ENCODE results near the gene C5orf63. TPM values are rescaled to one million over a fixed set of nuclear protein-coding genes. Genes with fewer than 3 reads are reported as not detected.

Gene C5orf63
- total and polyA plus RNA-seq, 9 of the 15 experiments (the other 6 are each of a cell fraction or from before 2014, with no cell fraction given): 1.8 to 24.6 (median 6.2) TPM

DNA sequence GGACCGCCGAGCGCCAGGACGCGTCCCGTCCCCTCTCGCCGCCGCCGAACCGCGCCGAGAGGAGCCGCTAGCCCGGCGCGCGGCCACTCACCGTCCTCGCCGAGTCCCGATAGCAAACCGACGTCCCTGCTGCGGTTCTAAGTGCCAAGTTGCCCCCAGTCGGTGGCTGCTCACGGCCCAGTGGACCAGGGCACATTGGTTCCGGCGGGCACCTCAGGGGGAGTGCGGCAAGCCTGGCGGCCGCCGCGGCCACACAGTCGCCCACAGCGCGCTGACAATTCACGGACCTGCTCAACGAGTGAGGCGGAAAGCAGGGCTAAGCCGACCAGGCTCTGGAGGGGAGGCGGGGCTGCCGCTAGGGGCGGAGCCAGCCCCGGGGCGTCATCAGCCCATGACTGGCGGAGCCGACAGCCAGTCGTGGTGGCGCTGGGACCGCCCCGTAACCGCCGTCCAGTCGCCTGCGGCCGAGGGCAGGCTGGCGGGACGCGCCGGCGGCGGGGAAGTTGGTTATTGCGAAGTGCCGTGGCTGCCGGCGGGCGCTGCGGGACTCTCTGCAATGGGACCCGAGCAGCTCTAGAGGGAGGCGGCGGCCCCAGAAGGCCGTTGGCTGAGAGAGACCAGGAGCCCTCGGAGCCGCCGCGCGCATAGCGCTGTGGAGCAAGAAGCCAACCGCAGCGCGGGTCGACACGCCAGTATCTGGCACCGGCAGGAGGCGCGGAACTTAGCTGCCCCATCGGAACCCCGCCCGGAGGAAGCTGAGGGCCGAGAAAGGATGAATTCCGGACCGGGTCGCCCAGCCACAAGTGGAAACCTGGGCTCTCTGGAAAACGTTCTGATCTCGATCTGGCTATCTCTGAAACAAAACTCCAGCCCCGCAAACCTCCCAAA lies 42.8 kb downstream of the C5orf63 start, which contains the start of gene MARCHF3 (continued):
- TF ChIP-seq ATF4 (CRISPR knock-in tag; IDR thresholded peaks at IDR 0.05): no peak
- TF ChIP-seq POLR2AphosphoS2 (IDR thresholded peaks at IDR 0.05; ENCODE audit: low read length): peak; percentile 83; the same call in 1 of the 2 replicates
- TF ChIP-seq, protein P1, sequence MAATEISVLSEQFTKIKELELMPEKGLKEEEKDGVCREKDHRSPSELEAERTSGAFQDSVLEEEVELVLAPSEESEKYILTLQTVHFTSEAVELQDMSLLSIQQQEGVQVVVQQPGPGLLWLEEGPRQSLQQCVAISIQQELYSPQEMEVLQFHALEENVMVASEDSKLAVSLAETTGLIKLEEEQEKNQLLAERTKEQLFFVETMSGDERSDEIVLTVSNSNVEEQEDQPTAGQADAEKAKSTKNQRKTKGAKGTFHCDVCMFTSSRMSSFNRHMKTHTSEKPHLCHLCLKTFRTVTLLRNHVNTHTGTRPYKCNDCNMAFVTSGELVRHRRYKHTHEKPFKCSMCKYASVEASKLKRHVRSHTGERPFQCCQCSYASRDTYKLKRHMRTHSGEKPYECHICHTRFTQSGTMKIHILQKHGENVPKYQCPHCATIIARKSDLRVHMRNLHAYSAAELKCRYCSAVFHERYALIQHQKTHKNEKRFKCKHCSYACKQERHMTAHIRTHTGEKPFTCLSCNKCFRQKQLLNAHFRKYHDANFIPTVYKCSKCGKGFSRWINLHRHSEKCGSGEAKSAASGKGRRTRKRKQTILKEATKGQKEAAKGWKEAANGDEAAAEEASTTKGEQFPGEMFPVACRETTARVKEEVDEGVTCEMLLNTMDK (IDR thresholded peaks at IDR 0.05; ENCODE audit: borderline replicate concordance, insufficient read depth, low read depth, low read length, poor library complexity, severe bottlenecking): peak; percentile 44
- TF ChIP-seq RAD21 (CRISPR knock-in tag; conservative IDR thresholded peaks at IDR 0.05 in 1 of 2, IDR thresholded peaks at IDR 0.05 in 1 of 2): peak; percentile 5 to 33; a peak in 3 of 4 replicates
- TF ChIP-seq ZNF699 (CRISPR knock-in tag; IDR thresholded peaks at IDR 0.05; ENCODE audit: insufficient replicate concordance): no peak
- TF ChIP-seq KDM1A (IDR thresholded peaks at IDR 0.05): 0 out of 4 replicates have a peak, but pooled peaks of 1 of the 2 experiments have one; percentile 9
- TF ChIP-seq MTF1 (CRISPR knock-in tag; IDR thresholded peaks at IDR 0.05; ENCODE audit: borderline replicate concordance): no peak
- TF ChIP-seq KLF1 (tag; IDR thresholded peaks at IDR 0.05): no peak
- TF ChIP-seq E2F3 (CRISPR knock-in tag; IDR thresholded peaks at IDR 0.05): peak; percentile 35; the same call in 1 of the 2 replicates
- peak; percentile 40; the same call in 1 of the 2 replicates for TF ChIP-seq FOSL1 (tag; conservative IDR thresholded peaks at IDR 0.05)
- TF ChIP-seq SIN3A (IDR thresholded peaks at IDR 0.05; ENCODE audit: borderline replicate concordance in 2 of 2, control insufficient read depth in 1 of 2, low read depth in 2 of 2, low read length in 2 of 2): peak; percentile 33 to 35; a peak in 1 of 4 replicates
- TF ChIP-seq SAFB (IDR thresholded peaks at IDR 0.05; ENCODE audit: borderline replicate concordance, low read depth, low read length): peak; percentile 40
- no peak for TF ChIP-seq BDP1 (IDR thresholded peaks at IDR 0.05; ENCODE audit: insufficient read depth, insufficient read length)
- TF ChIP-seq TCF3 (CRISPR knock-in tag; IDR thresholded peaks at IDR 0.05): peak; percentile 29; the same call in 1 of the 2 replicates
- peak; percentile 3; the same call in 1 of the 2 replicates for TF ChIP-seq ZBED1 (IDR thresholded peaks at IDR 0.05)
- no peak for TF ChIP-seq BCL6 (CRISPR knock-in tag; IDR thresholded peaks at IDR 0.05)
- TF ChIP-seq CBX8 (IDR thresholded peaks at IDR 0.05; ENCODE audit: borderline replicate concordance, extremely low read depth, low read depth, low read length, poor library complexity, severe bottlenecking): no peak
- peak; percentile 46 for TF ChIP-seq PHF20 (IDR thresholded peaks at IDR 0.05; ENCODE audit: partially characterized antibody)
- peak; percentile 96 for TF ChIP-seq POLR2B (IDR thresholded peaks at IDR 0.05; ENCODE audit: low read depth, partially characterized antibody)
- TF ChIP-seq ESRRA (IDR thresholded peaks at IDR 0.05; ENCODE audit: borderline replicate concordance, low read depth): peak; percentile 80; the same call in 1 of the 2 replicates
- peak in 1 of 2 experiments; percentile 29; a peak in 1 of 4 replicates for TF ChIP-seq FOXA3 (CRISPR knock-in tag; conservative IDR thresholded peaks at IDR 0.05 in 1 of 2, IDR thresholded peaks at IDR 0.05 in 1 of 2)
- peak; percentile 78 for TF ChIP-seq GTF2E2 (tag; IDR thresholded peaks at IDR 0.05)
- TF ChIP-seq PREB (CRISPR knock-in tag; IDR thresholded peaks at IDR 0.05): no peak
